Subcutaneous adipose tissue (tissue), 4 donors: Measurements from ENCODE around the gene LRMDA. TPM values are rescaled to one million over a fixed set of nuclear protein-coding genes. Genes with fewer than 3 reads are reported as not detected.

Experiments
- total RNA-seq, 4 donors: library from RNA; depleted of rRNA; stranded (reverse); fragments of >200 nt; gene quantifications; one replicate each; pipeline ENCODE4 v1.1.0, GENCODE V29; 2016
- TF ChIP-seq, protein P1 (sequence below): fragments of 450-650 bp; IDR thresholded peaks from one replicate; pipeline ENCODE4 v1.5.1; 2016; ENCODE audit warnings: low read depth, mild to moderate bottlenecking, control low read depth, antibody characterized with exemption, moderate library complexity

LRMDA gene
- total RNA-seq, 4 donors from 2014 or later = 17.4 to 92.1 (median 22.8) TPM

DNA sequence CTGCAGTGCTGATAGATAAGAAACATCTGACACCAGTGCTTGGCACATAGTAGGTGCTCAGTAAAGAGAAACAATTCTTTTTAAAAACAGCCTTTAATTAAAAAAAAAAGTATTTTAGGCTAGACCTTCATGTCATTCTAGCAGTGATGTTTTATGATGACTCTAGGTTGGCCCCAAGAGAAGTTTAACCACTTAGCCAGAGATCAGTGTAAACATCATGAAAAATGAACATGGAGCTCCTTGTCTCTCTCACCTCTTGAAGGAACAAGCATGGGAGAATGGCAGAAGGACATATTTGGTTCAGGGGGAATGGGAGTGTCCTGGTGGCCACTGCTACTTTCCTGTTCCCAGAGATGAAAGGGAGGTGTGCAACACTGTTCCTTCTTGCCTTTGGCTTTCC lies 641.0 kb downstream of the LRMDA start:
- TF ChIP-seq, protein P1, sequence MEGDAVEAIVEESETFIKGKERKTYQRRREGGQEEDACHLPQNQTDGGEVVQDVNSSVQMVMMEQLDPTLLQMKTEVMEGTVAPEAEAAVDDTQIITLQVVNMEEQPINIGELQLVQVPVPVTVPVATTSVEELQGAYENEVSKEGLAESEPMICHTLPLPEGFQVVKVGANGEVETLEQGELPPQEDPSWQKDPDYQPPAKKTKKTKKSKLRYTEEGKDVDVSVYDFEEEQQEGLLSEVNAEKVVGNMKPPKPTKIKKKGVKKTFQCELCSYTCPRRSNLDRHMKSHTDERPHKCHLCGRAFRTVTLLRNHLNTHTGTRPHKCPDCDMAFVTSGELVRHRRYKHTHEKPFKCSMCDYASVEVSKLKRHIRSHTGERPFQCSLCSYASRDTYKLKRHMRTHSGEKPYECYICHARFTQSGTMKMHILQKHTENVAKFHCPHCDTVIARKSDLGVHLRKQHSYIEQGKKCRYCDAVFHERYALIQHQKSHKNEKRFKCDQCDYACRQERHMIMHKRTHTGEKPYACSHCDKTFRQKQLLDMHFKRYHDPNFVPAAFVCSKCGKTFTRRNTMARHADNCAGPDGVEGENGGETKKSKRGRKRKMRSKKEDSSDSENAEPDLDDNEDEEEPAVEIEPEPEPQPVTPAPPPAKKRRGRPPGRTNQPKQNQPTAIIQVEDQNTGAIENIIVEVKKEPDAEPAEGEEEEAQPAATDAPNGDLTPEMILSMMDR = no peak

DNA sequence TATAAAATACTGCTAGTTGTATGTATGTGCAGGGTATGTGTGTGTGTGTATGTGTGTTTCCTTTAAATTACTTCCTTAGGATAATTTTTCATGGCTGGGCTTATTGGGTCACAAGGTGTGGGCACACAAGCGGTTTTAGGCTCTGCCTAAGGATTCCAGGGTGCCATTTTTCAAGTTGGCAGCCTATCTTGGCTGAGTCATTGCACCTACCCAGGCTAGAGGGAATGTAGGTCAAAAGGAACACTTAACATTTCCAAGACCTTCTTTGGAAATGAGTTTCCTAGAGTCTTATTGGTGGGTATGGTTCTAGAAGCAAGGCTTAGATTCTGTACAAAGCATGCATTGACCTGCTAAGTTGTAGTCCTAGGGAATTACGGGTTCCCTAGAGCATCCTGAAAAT lies 642.1 kb downstream of the LRMDA start:
- TF ChIP-seq, protein P1 = no peak

DNA sequence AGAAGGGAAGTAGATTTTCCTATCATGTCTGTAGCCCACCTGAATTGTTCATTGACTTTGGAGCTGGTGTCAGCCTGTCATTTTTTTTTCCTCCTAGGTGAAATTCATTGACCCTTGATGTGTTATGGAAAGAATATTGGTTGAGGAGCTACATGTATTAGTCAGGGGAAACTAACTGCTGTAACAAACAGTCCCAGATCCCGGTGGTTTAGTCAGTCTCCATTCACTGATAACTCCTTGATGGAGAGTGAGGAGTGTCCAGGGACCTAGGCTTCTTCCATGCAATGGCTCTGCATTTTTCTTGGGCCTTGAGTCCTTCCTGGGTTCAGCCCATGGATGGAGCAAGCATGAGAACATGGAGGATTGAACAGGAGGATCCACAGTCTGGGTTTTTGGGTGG lies 643.2 kb downstream of the LRMDA start:
- TF ChIP-seq, protein P1 = no peak

DNA sequence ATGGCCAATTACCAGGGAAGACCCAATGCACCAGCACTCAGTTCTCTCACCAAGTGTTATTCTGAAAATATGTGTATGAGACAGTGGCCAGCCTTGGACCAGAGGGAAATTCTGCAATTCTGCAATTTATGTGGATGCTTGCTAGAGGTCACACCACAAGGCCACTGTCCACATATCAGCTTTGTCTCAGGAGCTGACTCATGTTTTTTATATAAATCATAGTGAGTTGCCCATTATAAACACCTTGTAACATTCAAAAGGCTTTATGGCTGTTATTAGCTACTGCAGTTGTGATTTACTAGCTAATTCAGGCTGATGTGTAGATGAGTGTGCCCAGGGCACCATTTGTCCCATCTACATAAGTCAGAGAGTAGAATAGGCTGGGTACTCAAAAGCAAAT lies 649.0 kb downstream of the LRMDA start:
- TF ChIP-seq, protein P1 = no peak

DNA sequence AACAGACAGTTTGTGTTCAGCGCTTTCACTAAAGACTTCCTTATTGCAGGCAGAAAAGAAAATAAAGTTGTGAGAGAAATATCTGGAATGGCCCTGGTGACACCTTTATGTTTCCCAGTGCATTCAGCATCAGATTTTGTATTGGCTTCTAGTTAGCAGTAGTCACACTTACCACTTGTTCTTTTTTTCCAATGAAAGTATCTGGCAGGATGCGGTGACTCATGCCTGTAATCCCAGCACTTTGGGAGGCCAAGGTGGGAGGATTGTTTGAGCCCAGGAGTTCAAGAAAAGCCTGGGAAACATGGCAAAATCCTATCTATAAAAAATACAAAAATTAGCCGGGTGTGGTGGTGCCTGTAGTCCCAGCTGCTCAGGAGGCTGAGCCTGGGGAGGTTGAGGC lies 649.6 kb downstream of the LRMDA start:
- TF ChIP-seq, protein P1 = no peak

DNA sequence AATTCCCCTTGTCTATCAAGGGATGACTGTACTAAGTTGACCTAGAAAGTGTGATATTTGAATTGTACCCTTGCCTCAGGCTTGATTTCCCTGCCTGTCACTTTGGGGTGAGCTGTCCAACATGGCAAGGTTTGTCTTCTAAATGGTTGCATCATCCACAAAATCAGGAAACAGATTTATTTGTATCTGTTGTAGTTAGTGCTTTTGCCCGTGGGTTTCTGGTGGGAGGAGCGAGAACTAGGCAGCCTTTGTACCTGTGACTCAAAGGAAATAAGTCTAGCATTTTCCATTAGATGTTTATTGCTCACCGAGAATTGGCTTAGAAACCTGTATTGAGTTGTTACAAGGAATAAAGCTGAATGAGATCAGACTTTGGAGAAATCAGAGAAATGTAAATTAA lies 650.8 kb downstream of the LRMDA start:
- TF ChIP-seq, protein P1 = no peak

DNA sequence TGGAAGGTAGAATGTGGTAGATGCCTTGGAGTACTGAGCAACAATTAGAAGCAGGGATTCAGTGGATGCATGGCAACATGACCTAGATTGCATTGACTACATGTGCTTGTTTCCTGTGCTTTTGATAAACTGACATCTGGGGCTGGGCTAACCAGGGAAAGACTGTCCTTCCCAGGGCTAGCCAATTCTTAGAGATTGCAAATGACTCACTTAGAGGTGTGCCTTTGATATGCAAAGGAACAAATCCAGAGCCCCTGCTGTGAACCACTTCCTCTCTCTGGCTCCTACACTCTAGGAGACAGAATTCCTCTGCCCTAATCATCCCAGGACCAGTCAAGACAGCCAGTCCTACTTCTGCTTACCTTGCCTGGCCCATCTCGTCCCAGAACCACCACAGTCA lies 651.5 kb downstream of the LRMDA start:
- TF ChIP-seq, protein P1 = no peak
